Activated CD4-positive, alpha-beta T cell treated with anti-CD3 and anti-CD28 coated beads, Interleukin-2, amount 50 U/mL, for 48 hours (primary cell): ENCODE measurements around the gene NDUFA12.

Experiments used
- DNase-seq, 2 experiments: peaks; one replicate each; pipeline ENCODE4 v3.0.0-alpha.2; 2020

The NDUFA12 gene

GRCh38 chr12:94930772-94931171, 72.7 kb downstream of the NDUFA12 start:
- DNase-seq, result no peak

GRCh38 chr12:94930216-94930654, 73.3 kb downstream of the NDUFA12 start:
- no peak for DNase-seq

GRCh38 chr12:94929780-94930179, 73.7 kb downstream of the NDUFA12 start:
- DNase-seq, result no peak

- DNase-seq, result no peak
Observed at GRCh38 chr12:94925729-94926128, 77.8 kb downstream of the NDUFA12 start.

- no peak for DNase-seq
Observed at GRCh38 chr12:94925206-94925605, 78.3 kb downstream of the NDUFA12 start.

DNA sequence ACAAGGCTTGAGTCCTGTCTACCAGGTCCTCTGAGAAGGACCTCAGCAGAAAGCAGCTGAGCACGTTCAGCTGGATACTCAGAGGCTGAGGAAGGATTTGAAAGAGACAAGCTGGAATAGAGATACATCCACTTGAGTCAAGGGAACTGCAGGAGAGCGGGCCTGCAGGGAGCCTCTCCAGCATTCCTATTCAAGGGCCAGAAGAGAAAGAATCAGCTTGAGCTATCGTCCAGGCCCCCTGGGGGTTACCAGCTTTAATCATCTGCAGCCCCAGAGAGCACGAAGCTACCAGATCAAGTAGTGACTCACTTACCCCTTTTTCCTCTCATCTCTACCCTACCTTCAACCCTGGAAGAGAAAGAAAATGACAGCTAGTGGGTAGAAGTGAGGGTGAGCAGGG, 80.9 kb downstream of the NDUFA12 start:
- DNase-seq, result no peak
